Measurements from ENCODE around the gene TSPAN13. TPM values are rescaled to one million over a fixed set of nuclear protein-coding genes. Genes with fewer than 3 reads are reported as not detected.
A peak's percentile ranks its signal among the peaks of the same experiment; 100 is the strongest.

TSPAN13 gene
- polyA plus RNA-seq, 2 of the 4 experiments (the other 2 are of a cell fraction), result 9.6 to 40.7 TPM

GRCh38 chr7:16810573-16810972, 57.0 kb downstream of the TSPAN13 start:
- peak overlapping the region; percentile 64 to 68 for H3K27ac ChIP-seq
- no peak overlapping the region for H3K4me3 ChIP-seq
- 1% methylated on average over 5 of the region's 5 CpGs for WGBS (ENCODE audit: missing lambda C conversion rate)
- TF ChIP-seq POLR2AphosphoS2 (conservative IDR thresholded peaks at IDR 0.05; ENCODE audit: low read length) (no peak), RCOR1 (IDR thresholded peaks at IDR 0.05; ENCODE audit: low read depth, low read length) (no peak), SMC3 (IDR thresholded peaks at IDR 0.05) (no peak), EP300 (IDR thresholded peaks at IDR 0.05) (no peak), FOXS1 (CRISPR knock-in tag; IDR thresholded peaks at IDR 0.05) (peak; percentile 62; the same call in 1 of the 2 replicates), USF2 (IDR thresholded peaks at IDR 0.05) (no peak), FOSL2 (IDR thresholded peaks at IDR 0.05) (no peak), FOSL2 (CRISPR knock-in tag; IDR thresholded peaks at IDR 0.05) (peak; percentile 39; the same call in 1 of the 2 replicates), GATA3 (IDR thresholded peaks at IDR 0.05; ENCODE audit: borderline replicate concordance) (peak; percentile 61), HOXB5 (CRISPR knock-in tag; IDR thresholded peaks at IDR 0.05) (0 out of 2 replicates have a peak, but pooled peaks have one; percentile 13), HOXB13 (CRISPR knock-in tag; IDR thresholded peaks at IDR 0.05; ENCODE audit: low read depth) (no peak), EHF (CRISPR knock-in tag; IDR thresholded peaks at IDR 0.05) (peak; percentile 11; the same call in 1 of the 2 replicates)
- ATAC-seq, result peak; percentile 62 to 80; a peak in 3 of 6 replicates
- ChIA-PET POLR2A (no interaction called here), CTCF (interaction anchor here (1.0 to 1.7 kb wide), 3 partner anchors 9 to 80 kb away, joined by 3 to 4 read pairs (median 3); no protein-coding TSS in a partner anchor)
- peak overlapping the region; percentile 67 for H3K4me2 ChIP-seq
- H3K4me1 ChIP-seq, result peaks cover 62% of the 10 kb centered on the region
- peak; percentile 97 for FAIRE-seq
- H3K9me3 ChIP-seq, result no peaks in the 10 kb centered on the region
- DNase-seq (ENCODE audit: low read depth in 1 of 2, low spot score in 1 of 2), result peak in 1 of 2 experiments; percentile 84

- DNase-seq (ENCODE audit: low read depth in 1 of 2, low spot score in 1 of 2) (peak; percentile 34 to 85), ATAC-seq (peak; percentile 66 to 72; a peak in 5 of 6 replicates), FAIRE-seq (peak; percentile 54)
- peak overlapping the region; percentile 68 to 78; a peak in 5 of 6 replicates for H3K27ac ChIP-seq
- H3K4me3 ChIP-seq, result peak overlapping the region; percentile 6; the same call in 1 of the 3 replicates
- WGBS (ENCODE audit: missing lambda C conversion rate), result under 1% methylated on average over 2 of the region's 2 CpGs
- no peaks in the 10 kb centered on the region for H3K9me3 ChIP-seq
- peaks cover 58% of the 10 kb centered on the region for H3K4me1 ChIP-seq
- H3K4me2 ChIP-seq, result peak overlapping the region; percentile 67
- POLR2A ChIA-PET, result interaction anchor here (1.0 kb wide), 1 partner anchor 35 kb away, joined by 3 read pairs; no protein-coding TSS in a partner anchor
- CTCF ChIA-PET, result interaction anchor here (1.1 kb wide), 1 partner anchor 10 kb away, joined by 3 read pairs; no protein-coding TSS in a partner anchor
- TF ChIP-seq CEBPB (IDR thresholded peaks at IDR 0.05) (peak in 1 of 2 experiments; percentile 39; a peak in 1 of 4 replicates), MAFK (IDR thresholded peaks at IDR 0.05; ENCODE audit: partially characterized antibody) (peak; percentile 36), MYC (IDR thresholded peaks at IDR 0.05; ENCODE audit: borderline replicate concordance, low read length) (no peak), GATA3 (IDR thresholded peaks at IDR 0.05; ENCODE audit: borderline replicate concordance) (peak; percentile 62; the same call in 1 of the 2 replicates), CBX2 (IDR thresholded peaks at IDR 0.05; ENCODE audit: borderline replicate concordance, low read depth) (no peak), ZSCAN20 (CRISPR knock-in tag; IDR thresholded peaks at IDR 0.05) (no peak), MAX (IDR thresholded peaks at IDR 0.05) (peak; percentile 19; the same call in 1 of the 2 replicates), HOXB13 (CRISPR knock-in tag; IDR thresholded peaks at IDR 0.05; ENCODE audit: low read depth) (no peak), NPAS2 (CRISPR knock-in tag; IDR thresholded peaks at IDR 0.05; ENCODE audit: borderline replicate concordance) (no peak), FOSL2 (IDR thresholded peaks at IDR 0.05) (peak; percentile 82), FOSL2 (CRISPR knock-in tag; IDR thresholded peaks at IDR 0.05) (peak; percentile 91), JUNB (IDR thresholded peaks at IDR 0.05) (peak; percentile 36), HOXA7 (CRISPR knock-in tag; IDR thresholded peaks at IDR 0.05) (no peak)
Measured at GRCh38 chr7:16811551-16811950, 58.0 kb downstream of the TSPAN13 start.

- H3K27ac ChIP-seq, result peak overlapping the region; percentile 68 to 78
Measured at GRCh38 chr7:16812542-16813231, 59.1 kb downstream of the TSPAN13 start.

More at GRCh38 chr7:16812542-16813231, 59.1 kb downstream of the TSPAN13 start:
- ATAC-seq, result no peak
- ChIA-PET CTCF (interaction anchor here (1.1 to 1.2 kb wide), 3 partner anchors 11 to 20 kb away, joined by 3 to 6 read pairs (median 3); no protein-coding TSS in a partner anchor), POLR2A (no interaction called here)
- Histone ChIP-seq H3K4me1 (peaks cover 69% of the 10 kb centered on the region), H3K9me3 (no peaks in the 10 kb centered on the region), H3K4me2 (peak overlapping the region; percentile 67), H3K4me3 (no peak overlapping the region)
- WGBS (ENCODE audit: missing lambda C conversion rate), result 48% methylated on average over 4 of the region's 4 CpGs
- peak; percentile 18 for FAIRE-seq
- peak; percentile 85 for TF ChIP-seq MAFK (IDR thresholded peaks at IDR 0.05; ENCODE audit: partially characterized antibody)
- no peak for TF ChIP-seq PBX3 (IDR thresholded peaks at IDR 0.05)
- no peak for TF ChIP-seq FOSL2 (IDR thresholded peaks at IDR 0.05)
- TF ChIP-seq FOSL2 (CRISPR knock-in tag; IDR thresholded peaks at IDR 0.05), result peak; percentile 26; the same call in 1 of the 2 replicates
- TF ChIP-seq SMC3 (IDR thresholded peaks at IDR 0.05), result no peak
- no peak for TF ChIP-seq SREBF2 (IDR thresholded peaks at IDR 0.05)
- no peak for DNase-seq (ENCODE audit: low read depth in 1 of 2, low spot score in 1 of 2)

All from A549 (cell line).